NCI-H1694 (cell line): ENCODE results near the gene AKIRIN1.
"Not testable (repeated sequence)": the region's sequence is repeated elsewhere in the genome, so short reads cannot be mapped to it uniquely, and the experiment has no call there.

Source experiments
- DNase-seq: peaks from one replicate; lab custom pipeline; 2025; lab: John Stamatoyannopoulos, UW

The AKIRIN1 gene

GRCh38 chr1:39046613-39047210 is 55.6 kb downstream of the AKIRIN1 start:
- DNase-seq, result no peak

- no peak for DNase-seq
Observed at GRCh38 chr1:39047374-39048229, 56.5 kb downstream of the AKIRIN1 start.

GRCh38 chr1:39048745-39049370 is 57.8 kb downstream of the AKIRIN1 start:
- no peak for DNase-seq

- DNase-seq, result no peak
Observed at GRCh38 chr1:39050001-39050400, 58.9 kb downstream of the AKIRIN1 start.

GRCh38 chr1:39051193-39051850 is 60.2 kb downstream of the AKIRIN1 start:
- not testable (repeated sequence) for DNase-seq

GRCh38 chr1:39051956-39052355 is 60.9 kb downstream of the AKIRIN1 start:
- DNase-seq, result no peak

GRCh38 chr1:39055213-39055710 is 64.2 kb downstream of the AKIRIN1 start:
- not testable (repeated sequence) for DNase-seq
